ENCODE results near the gene NOS3. TPM values are rescaled to one million over a fixed set of nuclear protein-coding genes. Genes with fewer than 3 reads are reported as not detected.

The NOS3 gene
- total and polyA plus RNA-seq, 9 of the 15 experiments (the other 6 are each of a cell fraction or from before 2014, with no cell fraction given) = 1.1 to 121 (median 23.6) TPM

DNA sequence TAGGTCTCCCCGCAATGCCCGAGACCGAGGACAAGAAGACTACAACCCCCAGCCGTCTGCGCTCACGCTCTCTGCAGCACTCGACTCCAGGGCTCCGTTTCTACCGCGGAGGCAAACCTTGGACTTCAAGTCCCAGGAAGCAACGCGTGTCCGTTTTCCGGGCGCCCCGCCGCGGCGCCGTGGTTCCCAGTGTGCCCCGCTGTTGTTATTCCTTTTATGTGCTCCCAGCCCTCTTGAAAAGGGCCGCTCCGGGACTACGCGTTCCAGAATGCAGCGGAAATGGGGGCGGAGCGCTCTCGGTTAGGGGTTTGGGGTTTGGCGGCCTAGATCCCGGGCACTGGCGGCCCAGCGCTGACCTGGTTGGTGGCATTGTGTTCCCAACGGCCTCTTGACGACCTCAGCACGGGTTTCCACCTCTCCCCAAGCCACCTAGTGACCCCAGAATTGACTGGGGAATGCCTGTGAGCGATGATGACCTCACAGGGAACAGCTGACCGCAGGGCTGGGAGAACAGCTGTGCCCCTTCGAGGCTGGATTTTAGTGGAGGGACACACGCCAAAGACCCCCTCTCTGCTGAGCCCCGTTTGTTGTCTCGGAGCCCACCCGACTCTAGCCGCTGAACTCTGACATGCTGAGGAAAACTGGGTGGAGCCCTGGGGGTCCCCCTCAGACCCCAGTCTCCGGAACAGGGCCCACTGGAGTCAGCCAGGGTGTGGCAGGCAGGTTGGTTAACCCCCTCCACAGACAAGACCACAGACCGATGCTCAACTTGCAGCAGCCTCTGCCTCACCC, 67.4 kb downstream of the NOS3 start (continued):
- TF ChIP-seq, protein P1, sequence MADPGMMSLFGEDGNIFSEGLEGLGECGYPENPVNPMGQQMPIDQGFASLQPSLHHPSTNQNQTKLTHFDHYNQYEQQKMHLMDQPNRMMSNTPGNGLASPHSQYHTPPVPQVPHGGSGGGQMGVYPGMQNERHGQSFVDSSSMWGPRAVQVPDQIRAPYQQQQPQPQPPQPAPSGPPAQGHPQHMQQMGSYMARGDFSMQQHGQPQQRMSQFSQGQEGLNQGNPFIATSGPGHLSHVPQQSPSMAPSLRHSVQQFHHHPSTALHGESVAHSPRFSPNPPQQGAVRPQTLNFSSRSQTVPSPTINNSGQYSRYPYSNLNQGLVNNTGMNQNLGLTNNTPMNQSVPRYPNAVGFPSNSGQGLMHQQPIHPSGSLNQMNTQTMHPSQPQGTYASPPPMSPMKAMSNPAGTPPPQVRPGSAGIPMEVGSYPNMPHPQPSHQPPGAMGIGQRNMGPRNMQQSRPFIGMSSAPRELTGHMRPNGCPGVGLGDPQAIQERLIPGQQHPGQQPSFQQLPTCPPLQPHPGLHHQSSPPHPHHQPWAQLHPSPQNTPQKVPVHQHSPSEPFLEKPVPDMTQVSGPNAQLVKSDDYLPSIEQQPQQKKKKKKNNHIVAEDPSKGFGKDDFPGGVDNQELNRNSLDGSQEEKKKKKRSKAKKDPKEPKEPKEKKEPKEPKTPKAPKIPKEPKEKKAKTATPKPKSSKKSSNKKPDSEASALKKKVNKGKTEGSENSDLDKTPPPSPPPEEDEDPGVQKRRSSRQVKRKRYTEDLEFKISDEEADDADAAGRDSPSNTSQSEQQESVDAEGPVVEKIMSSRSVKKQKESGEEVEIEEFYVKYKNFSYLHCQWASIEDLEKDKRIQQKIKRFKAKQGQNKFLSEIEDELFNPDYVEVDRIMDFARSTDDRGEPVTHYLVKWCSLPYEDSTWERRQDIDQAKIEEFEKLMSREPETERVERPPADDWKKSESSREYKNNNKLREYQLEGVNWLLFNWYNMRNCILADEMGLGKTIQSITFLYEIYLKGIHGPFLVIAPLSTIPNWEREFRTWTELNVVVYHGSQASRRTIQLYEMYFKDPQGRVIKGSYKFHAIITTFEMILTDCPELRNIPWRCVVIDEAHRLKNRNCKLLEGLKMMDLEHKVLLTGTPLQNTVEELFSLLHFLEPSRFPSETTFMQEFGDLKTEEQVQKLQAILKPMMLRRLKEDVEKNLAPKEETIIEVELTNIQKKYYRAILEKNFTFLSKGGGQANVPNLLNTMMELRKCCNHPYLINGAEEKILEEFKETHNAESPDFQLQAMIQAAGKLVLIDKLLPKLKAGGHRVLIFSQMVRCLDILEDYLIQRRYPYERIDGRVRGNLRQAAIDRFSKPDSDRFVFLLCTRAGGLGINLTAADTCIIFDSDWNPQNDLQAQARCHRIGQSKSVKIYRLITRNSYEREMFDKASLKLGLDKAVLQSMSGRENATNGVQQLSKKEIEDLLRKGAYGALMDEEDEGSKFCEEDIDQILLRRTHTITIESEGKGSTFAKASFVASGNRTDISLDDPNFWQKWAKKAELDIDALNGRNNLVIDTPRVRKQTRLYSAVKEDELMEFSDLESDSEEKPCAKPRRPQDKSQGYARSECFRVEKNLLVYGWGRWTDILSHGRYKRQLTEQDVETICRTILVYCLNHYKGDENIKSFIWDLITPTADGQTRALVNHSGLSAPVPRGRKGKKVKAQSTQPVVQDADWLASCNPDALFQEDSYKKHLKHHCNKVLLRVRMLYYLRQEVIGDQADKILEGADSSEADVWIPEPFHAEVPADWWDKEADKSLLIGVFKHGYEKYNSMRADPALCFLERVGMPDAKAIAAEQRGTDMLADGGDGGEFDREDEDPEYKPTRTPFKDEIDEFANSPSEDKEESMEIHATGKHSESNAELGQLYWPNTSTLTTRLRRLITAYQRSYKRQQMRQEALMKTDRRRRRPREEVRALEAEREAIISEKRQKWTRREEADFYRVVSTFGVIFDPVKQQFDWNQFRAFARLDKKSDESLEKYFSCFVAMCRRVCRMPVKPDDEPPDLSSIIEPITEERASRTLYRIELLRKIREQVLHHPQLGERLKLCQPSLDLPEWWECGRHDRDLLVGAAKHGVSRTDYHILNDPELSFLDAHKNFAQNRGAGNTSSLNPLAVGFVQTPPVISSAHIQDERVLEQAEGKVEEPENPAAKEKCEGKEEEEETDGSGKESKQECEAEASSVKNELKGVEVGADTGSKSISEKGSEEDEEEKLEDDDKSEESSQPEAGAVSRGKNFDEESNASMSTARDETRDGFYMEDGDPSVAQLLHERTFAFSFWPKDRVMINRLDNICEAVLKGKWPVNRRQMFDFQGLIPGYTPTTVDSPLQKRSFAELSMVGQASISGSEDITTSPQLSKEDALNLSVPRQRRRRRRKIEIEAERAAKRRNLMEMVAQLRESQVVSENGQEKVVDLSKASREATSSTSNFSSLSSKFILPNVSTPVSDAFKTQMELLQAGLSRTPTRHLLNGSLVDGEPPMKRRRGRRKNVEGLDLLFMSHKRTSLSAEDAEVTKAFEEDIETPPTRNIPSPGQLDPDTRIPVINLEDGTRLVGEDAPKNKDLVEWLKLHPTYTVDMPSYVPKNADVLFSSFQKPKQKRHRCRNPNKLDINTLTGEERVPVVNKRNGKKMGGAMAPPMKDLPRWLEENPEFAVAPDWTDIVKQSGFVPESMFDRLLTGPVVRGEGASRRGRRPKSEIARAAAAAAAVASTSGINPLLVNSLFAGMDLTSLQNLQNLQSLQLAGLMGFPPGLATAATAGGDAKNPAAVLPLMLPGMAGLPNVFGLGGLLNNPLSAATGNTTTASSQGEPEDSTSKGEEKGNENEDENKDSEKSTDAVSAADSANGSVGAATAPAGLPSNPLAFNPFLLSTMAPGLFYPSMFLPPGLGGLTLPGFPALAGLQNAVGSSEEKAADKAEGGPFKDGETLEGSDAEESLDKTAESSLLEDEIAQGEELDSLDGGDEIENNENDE (IDR thresholded peaks at IDR 0.05; ENCODE audit: low read depth, low read length) = no peak
- TF ChIP-seq SNIP1 (IDR thresholded peaks at IDR 0.05; ENCODE audit: low read depth) (no peak), ZNF589 (CRISPR knock-in tag; IDR thresholded peaks at IDR 0.05; ENCODE audit: low read depth) (peak; percentile 41)
- TF ChIP-seq, protein P2, sequence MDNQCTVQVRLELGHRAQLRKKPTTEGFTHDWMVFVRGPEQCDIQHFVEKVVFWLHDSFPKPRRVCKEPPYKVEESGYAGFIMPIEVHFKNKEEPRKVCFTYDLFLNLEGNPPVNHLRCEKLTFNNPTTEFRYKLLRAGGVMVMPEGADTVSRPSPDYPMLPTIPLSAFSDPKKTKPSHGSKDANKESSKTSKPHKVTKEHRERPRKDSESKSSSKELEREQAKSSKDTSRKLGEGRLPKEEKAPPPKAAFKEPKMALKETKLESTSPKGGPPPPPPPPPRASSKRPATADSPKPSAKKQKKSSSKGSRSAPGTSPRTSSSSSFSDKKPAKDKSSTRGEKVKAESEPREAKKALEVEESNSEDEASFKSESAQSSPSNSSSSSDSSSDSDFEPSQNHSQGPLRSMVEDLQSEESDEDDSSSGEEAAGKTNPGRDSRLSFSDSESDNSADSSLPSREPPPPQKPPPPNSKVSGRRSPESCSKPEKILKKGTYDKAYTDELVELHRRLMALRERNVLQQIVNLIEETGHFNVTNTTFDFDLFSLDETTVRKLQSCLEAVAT (IDR thresholded peaks at IDR 0.05) = peak in 1 of 2 experiments; percentile 65; a peak in 1 of 4 replicates
- TF ChIP-seq, protein P3, sequence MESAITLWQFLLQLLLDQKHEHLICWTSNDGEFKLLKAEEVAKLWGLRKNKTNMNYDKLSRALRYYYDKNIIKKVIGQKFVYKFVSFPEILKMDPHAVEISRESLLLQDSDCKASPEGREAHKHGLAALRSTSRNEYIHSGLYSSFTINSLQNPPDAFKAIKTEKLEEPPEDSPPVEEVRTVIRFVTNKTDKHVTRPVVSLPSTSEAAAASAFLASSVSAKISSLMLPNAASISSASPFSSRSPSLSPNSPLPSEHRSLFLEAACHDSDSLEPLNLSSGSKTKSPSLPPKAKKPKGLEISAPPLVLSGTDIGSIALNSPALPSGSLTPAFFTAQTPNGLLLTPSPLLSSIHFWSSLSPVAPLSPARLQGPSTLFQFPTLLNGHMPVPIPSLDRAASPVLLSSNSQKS (CRISPR knock-in tag; IDR thresholded peaks at IDR 0.05) = no peak
- TF ChIP-seq, protein P4, sequence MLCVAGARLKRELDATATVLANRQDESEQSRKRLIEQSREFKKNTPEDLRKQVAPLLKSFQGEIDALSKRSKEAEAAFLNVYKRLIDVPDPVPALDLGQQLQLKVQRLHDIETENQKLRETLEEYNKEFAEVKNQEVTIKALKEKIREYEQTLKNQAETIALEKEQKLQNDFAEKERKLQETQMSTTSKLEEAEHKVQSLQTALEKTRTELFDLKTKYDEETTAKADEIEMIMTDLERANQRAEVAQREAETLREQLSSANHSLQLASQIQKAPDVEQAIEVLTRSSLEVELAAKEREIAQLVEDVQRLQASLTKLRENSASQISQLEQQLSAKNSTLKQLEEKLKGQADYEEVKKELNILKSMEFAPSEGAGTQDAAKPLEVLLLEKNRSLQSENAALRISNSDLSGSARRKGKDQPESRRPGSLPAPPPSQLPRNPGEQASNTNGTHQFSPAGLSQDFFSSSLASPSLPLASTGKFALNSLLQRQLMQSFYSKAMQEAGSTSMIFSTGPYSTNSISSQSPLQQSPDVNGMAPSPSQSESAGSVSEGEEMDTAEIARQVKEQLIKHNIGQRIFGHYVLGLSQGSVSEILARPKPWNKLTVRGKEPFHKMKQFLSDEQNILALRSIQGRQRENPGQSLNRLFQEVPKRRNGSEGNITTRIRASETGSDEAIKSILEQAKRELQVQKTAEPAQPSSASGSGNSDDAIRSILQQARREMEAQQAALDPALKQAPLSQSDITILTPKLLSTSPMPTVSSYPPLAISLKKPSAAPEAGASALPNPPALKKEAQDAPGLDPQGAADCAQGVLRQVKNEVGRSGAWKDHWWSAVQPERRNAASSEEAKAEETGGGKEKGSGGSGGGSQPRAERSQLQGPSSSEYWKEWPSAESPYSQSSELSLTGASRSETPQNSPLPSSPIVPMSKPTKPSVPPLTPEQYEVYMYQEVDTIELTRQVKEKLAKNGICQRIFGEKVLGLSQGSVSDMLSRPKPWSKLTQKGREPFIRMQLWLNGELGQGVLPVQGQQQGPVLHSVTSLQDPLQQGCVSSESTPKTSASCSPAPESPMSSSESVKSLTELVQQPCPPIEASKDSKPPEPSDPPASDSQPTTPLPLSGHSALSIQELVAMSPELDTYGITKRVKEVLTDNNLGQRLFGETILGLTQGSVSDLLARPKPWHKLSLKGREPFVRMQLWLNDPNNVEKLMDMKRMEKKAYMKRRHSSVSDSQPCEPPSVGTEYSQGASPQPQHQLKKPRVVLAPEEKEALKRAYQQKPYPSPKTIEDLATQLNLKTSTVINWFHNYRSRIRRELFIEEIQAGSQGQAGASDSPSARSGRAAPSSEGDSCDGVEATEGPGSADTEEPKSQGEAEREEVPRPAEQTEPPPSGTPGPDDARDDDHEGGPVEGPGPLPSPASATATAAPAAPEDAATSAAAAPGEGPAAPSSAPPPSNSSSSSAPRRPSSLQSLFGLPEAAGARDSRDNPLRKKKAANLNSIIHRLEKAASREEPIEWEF (CRISPR knock-in tag; IDR thresholded peaks at IDR 0.05) = no peak

All from K562 (cell line).